H1 (cell line): ENCODE results near the gene C3.

ENCODE experiments used
- CBX8 ChIP-seq: fragments of 300-800, 300-1000 bp; sonication (generic); IDR thresholded peaks from 2 replicates; pipeline ENCODE4 v1.7.1; 2016; ENCODE audit warnings: low read depth, low read length, borderline replicate concordance
- CTCF ChIP-seq, 3 experiments: IDR thresholded peaks; 1 replicate in 2 of 3; 2 replicates in 1 of 3; pipeline versions ENCODE4 v1.5.1 to v1.6.1; 2011; ENCODE audit warnings: low read length in 3 of 3, mild to moderate bottlenecking in 3 of 3, inconsistent platforms in 2 of 3, low read depth in 1 of 3, moderate library complexity in 1 of 3; ENCODE audit not compliant: insufficient read depth in 1 of 3; ENCODE audit errors: control extremely low read depth in 1 of 3
- E2F6 ChIP-seq: IDR thresholded peaks from 2 replicates; pipeline ENCODE4 v1.6.1; 2012; ENCODE audit warnings: inconsistent platforms
- EP300 ChIP-seq, 2 experiments: IDR thresholded peaks; 1 replicate in 1 of 2; 2 replicates in 1 of 2; pipeline ENCODE4 v1.6.1; 2011 to 2012; ENCODE audit warnings: low read depth in 2 of 2, low read length in 2 of 2, mild to moderate bottlenecking in 2 of 2, borderline replicate concordance in 1 of 2, inconsistent platforms in 1 of 2, moderate library complexity in 1 of 2
- PHF8 ChIP-seq: fragments of 200-600 bp; sonication (generic); conservative IDR thresholded peaks from 2 replicates; pipeline ENCODE4 v1.7.1; 2012; ENCODE audit warnings: low read depth, mild to moderate bottlenecking, inconsistent platforms, low read length, moderate library complexity
- POLR2A ChIP-seq, 2 experiments: IDR thresholded peaks; 1 replicate in 1 of 2; 2 replicates in 1 of 2; pipeline ENCODE4 v1.6.1; 2011; ENCODE audit warnings: low read depth in 2 of 2, low read length in 2 of 2, mild to moderate bottlenecking in 2 of 2; ENCODE audit errors: control extremely low read depth in 1 of 2
- RAD21 ChIP-seq, 2 experiments: IDR thresholded peaks in 1 of 2; conservative IDR thresholded peaks in 1 of 2; 2 replicates each; pipeline ENCODE4 v1.6.1; 2011; ENCODE audit warnings: low read depth in 2 of 2, low read length in 2 of 2, improper control_type of control experiment in 1 of 2, inconsistent platforms in 1 of 2, mild to moderate bottlenecking in 1 of 2, moderate library complexity in 1 of 2
- SIRT6 ChIP-seq: IDR thresholded peaks from one replicate; pipeline ENCODE4 v1.7.1; 2012; ENCODE audit warnings: low read length, inconsistent platforms
- TAF1 ChIP-seq: IDR thresholded peaks from 2 replicates; pipeline ENCODE4 v1.6.1; 2011; ENCODE audit warnings: mild to moderate bottlenecking, low read depth, low read length
- TCF12 ChIP-seq: IDR thresholded peaks from 2 replicates; pipeline ENCODE4 v1.6.1; 2011; ENCODE audit warnings: low read depth, mild to moderate bottlenecking, low read length
- USF2 ChIP-seq: IDR thresholded peaks from 2 replicates; pipeline ENCODE4 v1.6.1; 2011; ENCODE audit warnings: low read length, improper control_type of control experiment

- TF ChIP-seq EP300 (IDR thresholded peaks at IDR 0.05; ENCODE audit: borderline replicate concordance in 1 of 2, low read depth in 2 of 2, low read length in 2 of 2): no peak
- no peak for TF ChIP-seq CTCF (IDR thresholded peaks at IDR 0.05; ENCODE audit: control extremely low read depth in 1 of 3, insufficient read depth in 1 of 3, low read depth in 1 of 3, low read length in 3 of 3)
- TF ChIP-seq SIRT6: no peak
- no peak for TF ChIP-seq TCF12
- TF ChIP-seq RAD21 (IDR thresholded peaks at IDR 0.05 in 1 of 2, conservative IDR thresholded peaks at IDR 0.05 in 1 of 2; ENCODE audit: low read depth in 2 of 2, low read length in 2 of 2): no peak
- TF ChIP-seq PHF8: no peak
- TF ChIP-seq POLR2A (IDR thresholded peaks at IDR 0.05; ENCODE audit: control extremely low read depth in 1 of 2, low read depth in 2 of 2, low read length in 2 of 2): no peak
- TF ChIP-seq CBX8: no peak
- no peak for TF ChIP-seq TAF1
- TF ChIP-seq USF2: no peak
- no peak for TF ChIP-seq E2F6
Measured at GRCh38 chr19:6671960-6672359, 48.5 kb downstream of the C3 start.
